HepG2 (cell line): ENCODE data around the gene GUCA2B. TPM values are rescaled to one million over a fixed set of nuclear protein-coding genes. Genes with fewer than 3 reads are reported as not detected.

Experiments used
- ATAC-seq: fragments of 200-7000 bp; cut with Tn5 transposase; 3 replicates; pipeline ENCODE4 v1.9.1; 2020; ENCODE audit warnings: mild to moderate bottlenecking, moderate library complexity
- BruUV-seq: library from RNA; stranded (reverse); fragments of 400-500 nt; replicated peaks from 2 replicates; lab custom pipeline; 2021; lab: Mats Ljungman, UMichigan
- CTCF ChIA-PET: fragments of 300-600 bp; formaldehyde crosslinking; extraction: SDS; loops from one replicate; lab custom pipeline; 2021; ENCODE audit warnings: low total read pairs, inconsistent platforms, low intra/inter-chr PET ratio; lab: Yijun Ruan, JAX
- POLR2A ChIA-PET: fragments of 350-600 bp; sonication (Branson Sonifier 250); formaldehyde crosslinking; loops from one replicate; lab custom pipeline; 2020; ENCODE audit warnings: antibody characterized with exemption, inconsistent platforms; lab: Yijun Ruan, JAX
- DNase-seq: peaks from one replicate; pipeline ENCODE4 v3.0.0-alpha.2; 2015; ENCODE audit warnings: low spot score
- FAIRE-seq: peaks from 3 replicates; lab custom pipeline; 2011; peaks lifted over from hg19 to GRCh38; lab: Jason Lieb, UNC
- H2AFZ ChIP-seq: one replicate; pipeline ENCODE4 v1.6.1; 2011; ENCODE audit warnings: low read length, inconsistent platforms
- H3K27ac ChIP-seq: fragments of 300-600 bp; 3 replicates; pipeline ENCODE4 v1.8.0; 2011; ENCODE audit warnings: mixed run types, mild to moderate bottlenecking, mixed read lengths, low read length, inconsistent platforms; ENCODE audit not compliant: insufficient read depth; ENCODE audit errors: extremely low read length
- H3K27me3 ChIP-seq, 2 experiments: fragments of 200-600 bp in 1 of 2; 2 replicates in 1 of 2; 3 replicates in 1 of 2; pipeline versions ENCODE4 v1.6.0 to v1.8.0; 2011; ENCODE audit warnings: low read length in 2 of 2, mild to moderate bottlenecking in 2 of 2, moderate library complexity in 2 of 2, inconsistent platforms in 1 of 2; ENCODE audit not compliant: insufficient read depth in 2 of 2, control insufficient read depth in 1 of 2
- H3K36me3 ChIP-seq, 2 experiments: fragments of 200-600 bp in 1 of 2; replicated peaks in 1 of 2; 2 replicates in 1 of 2; 3 replicates in 1 of 2; pipeline versions ENCODE4 v1.5.1 to v1.8.0; 2011; ENCODE audit warnings: low read length in 2 of 2, inconsistent platforms in 1 of 2; ENCODE audit not compliant: insufficient read depth in 2 of 2, control insufficient read depth in 1 of 2
- H3K4me1 ChIP-seq: 2 replicates; pipeline ENCODE4 v1.5.1; 2012; ENCODE audit warnings: low read length, inconsistent platforms; ENCODE audit not compliant: insufficient read depth
- H3K4me2 ChIP-seq: 2 replicates; pipeline ENCODE4 v1.6.0; 2011; ENCODE audit warnings: low read depth, low read length, inconsistent platforms
- H3K4me3 ChIP-seq, 3 experiments: fragments of 200-600 bp in 1 of 3; sonication (generic), shearing (Covaris generic) in 1 of 3; replicated peaks in 1 of 3; 2 replicates each; pipeline ENCODE4 v1.5.1; 2011 to 2016; ENCODE audit warnings: low read length in 3 of 3, inconsistent platforms in 2 of 3, low read depth in 2 of 3, mild to moderate bottlenecking in 2 of 3, control low read depth in 1 of 3, mixed read lengths in 1 of 3; ENCODE audit not compliant: insufficient read depth in 1 of 3
- H3K79me2 ChIP-seq: one replicate; pipeline ENCODE4 v1.6.1; 2011; ENCODE audit warnings: low read length, inconsistent platforms; ENCODE audit not compliant: insufficient read depth
- H3K9ac ChIP-seq: 2 replicates; pipeline ENCODE4 v1.6.0; 2011; ENCODE audit warnings: mild to moderate bottlenecking, low read depth, low read length, inconsistent platforms; ENCODE audit not compliant: insufficient read depth
- H3K9me3 ChIP-seq: 2 replicates; pipeline ENCODE4 v1.5.1; 2012; ENCODE audit warnings: mild to moderate bottlenecking, low read length
- H4K20me1 ChIP-seq: 2 replicates; pipeline ENCODE4 v1.6.0; 2011; ENCODE audit warnings: inconsistent platforms, mild to moderate bottlenecking, low read length, moderate library complexity; ENCODE audit not compliant: insufficient read depth
- CCDC6 ChIP-seq: sonication (generic); formaldehyde crosslinking; IDR thresholded peaks from 2 replicates; pipeline ENCODE4 v1.8.1; 2022; ENCODE audit warnings: mild to moderate bottlenecking, missing genetic modification reagents, moderate library complexity
- FOXO1 ChIP-seq: sonication (generic); formaldehyde crosslinking; IDR thresholded peaks from 2 replicates; pipeline ENCODE4 v1.4.0; 2020; ENCODE audit warnings: missing genetic modification reagents
- KLF9 ChIP-seq: IDR thresholded peaks from 2 replicates; pipeline ENCODE4 v1.6.1; 2016; ENCODE audit warnings: low read depth
- NBN ChIP-seq: fragments of 450-650 bp; conservative IDR thresholded peaks from 2 replicates; pipeline ENCODE4 v1.6.1; 2017
- NRL ChIP-seq: sonication (generic); formaldehyde crosslinking; IDR thresholded peaks from 2 replicates; pipeline ENCODE4 v1.5.0; 2020; ENCODE audit warnings: missing genetic modification reagents, mild to moderate bottlenecking, moderate library complexity, borderline replicate concordance
- PLRG1 ChIP-seq: fragments of 450-650 bp; conservative IDR thresholded peaks from 2 replicates; pipeline ENCODE4 v1.6.1; 2016
- PRMT3 ChIP-seq: sonication (generic); formaldehyde crosslinking; IDR thresholded peaks from 2 replicates; pipeline ENCODE4 v1.8.1; 2022; ENCODE audit warnings: low read depth, mild to moderate bottlenecking, moderate library complexity, missing genetic modification reagents, borderline replicate concordance
- SIX4 ChIP-seq: sonication (generic); formaldehyde crosslinking; IDR thresholded peaks from 2 replicates; pipeline ENCODE4 v1.4.0; 2020; ENCODE audit warnings: missing genetic modification reagents
- ZNF10 ChIP-seq: sonication (generic); formaldehyde crosslinking; IDR thresholded peaks from 2 replicates; pipeline ENCODE4 v1.4.0; 2020; ENCODE audit warnings: mild to moderate bottlenecking, low read depth, missing genetic modification reagents, borderline replicate concordance
- ZNF605 ChIP-seq: sonication (generic); formaldehyde crosslinking; IDR thresholded peaks from 2 replicates; pipeline ENCODE4 v1.8.0; 2022; ENCODE audit warnings: mild to moderate bottlenecking, missing genetic modification reagents
- ZZZ3 ChIP-seq: sonication (generic); formaldehyde crosslinking; IDR thresholded peaks from 2 replicates; pipeline ENCODE4 v1.4.0; 2020; ENCODE audit warnings: missing genetic modification reagents, mild to moderate bottlenecking, borderline replicate concordance
- WGBS: methylation state at CpG from one replicate; pipeline ENCODE4 v1.1.6; 2017; ENCODE audit warnings: low lambda C conversion rate; 5-methylcytosine and 5-hydroxymethylcytosine counted together
- in situ Hi-C: cut with HindIII; loops from 2 replicates; pipeline ENCODE4 v1.10.0; 2017; ENCODE audit warnings: low pct_unique_long_range_greater_than_20kb; ENCODE audit not compliant: extremely low pct_ligation_motif_present
- intact Hi-C: fragments of 100-400 bp; cut with micrococcal nuclease; formaldehyde crosslinking; loops from one replicate; pipeline ENCODE4 v1.10.0; 2022; ENCODE audit not compliant: unreplicated experiment
- polyA plus RNA-seq, 8 experiments: library from polyadenylated mRNA; depleted of rRNA in 3 of 8; stranded (reverse) in 7 of 8; unstranded in 1 of 8; fragments of >200 nt; fragmentation: Illumina TruSeq in 4 of 8; extraction: Trizol in 4 of 8; gene quantifications; 2 replicates each; pipeline versions ENCODE4 v1.2.1 to v1.2.3, GENCODE V29; 2011 to 2016; ENCODE audit warnings: low read depth in 4 of 8, missing spikeins in 1 of 8, mixed read lengths in 1 of 8; ENCODE audit not compliant: insufficient read depth in 1 of 8
- total RNA-seq, 5 experiments: library from RNA; depleted of rRNA; stranded (reverse); fragments of >200 nt; fragmentation: Illumina TruSeq; extraction: Trizol; gene quantifications; 2 replicates each; pipeline ENCODE4 v1.2.3, GENCODE V29; 2016; ENCODE audit warnings: low read depth in 1 of 5
- TF ChIP-seq, protein P1 (sequence below): sonication (generic); formaldehyde crosslinking; conservative IDR thresholded peaks from 2 replicates; pipeline ENCODE4 v1.8.0; 2022; ENCODE audit warnings: low read depth, missing genetic modification reagents
- TF ChIP-seq, protein P2 (sequence below): sonication (generic); formaldehyde crosslinking; IDR thresholded peaks from 2 replicates; pipeline ENCODE4 v1.4.0; 2020; ENCODE audit warnings: missing genetic modification reagents, borderline replicate concordance

GUCA2B gene
- total and polyA plus RNA-seq, 2 of the 13 experiments (the other 11 are each of a cell fraction or from before 2014, with no cell fraction given) = not detected

DNA sequence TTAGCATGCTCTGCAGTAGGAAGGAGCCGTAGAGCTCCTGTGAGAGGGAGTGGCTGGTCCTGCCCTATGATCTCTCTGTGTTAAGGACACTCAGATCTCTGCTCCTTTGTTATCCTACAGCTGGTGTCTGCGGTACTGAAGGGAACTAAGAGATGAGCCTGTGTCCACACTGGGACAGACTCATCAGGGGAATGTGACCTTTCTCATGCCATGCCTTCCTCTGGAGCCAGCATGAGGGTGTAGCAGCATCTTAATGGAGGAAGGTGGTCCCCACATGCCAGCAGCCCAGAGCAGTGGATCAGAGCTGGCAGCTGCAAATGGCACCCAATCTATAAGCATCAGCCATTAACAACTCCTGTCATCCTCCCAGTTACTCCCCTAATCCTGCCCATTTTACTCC lies 24.7 kb upstream of the GUCA2B start:
- in situ Hi-C loops (no loop called here), intact Hi-C loops (no loop called here)
- Histone ChIP-seq H3K9ac (no peak overlapping the region), H3K27ac (no peak overlapping the region), H4K20me1 (no peaks in the 10 kb centered on the region), H3K36me3 (no peaks in the 10 kb centered on the region), H3K79me2 (no peaks in the 10 kb centered on the region), H2AFZ (no peak overlapping the region), H3K4me1 (no peaks in the 10 kb centered on the region), H3K4me2 (no peak overlapping the region), H3K27me3 (peaks cover 2 to 18% of the 10 kb centered on the region in 2 experiments; a peak in 4 of 5 replicates), H3K9me3 (no peaks in the 10 kb centered on the region), H3K4me3 (no peak overlapping the region)
- ATAC-seq (no peak), FAIRE-seq (no peak), DNase-seq (no peak)
- WGBS = 11% methylated on average over 1 of the region's 2 CpGs
- ChIA-PET POLR2A (no interaction called here), CTCF (no interaction called here)
- BruUV-seq = no TSS peak
- TF ChIP-seq CCDC6 (no peak), SIX4 (CRISPR knock-in tag) (no peak), KLF9 (CRISPR knock-in tag) (no peak), FOXO1 (CRISPR knock-in tag) (no peak), NBN (no peak), NRL (CRISPR knock-in tag) (no peak), ZNF10 (CRISPR knock-in tag) (no peak), PLRG1 (no peak), ZZZ3 (CRISPR knock-in tag) (no peak), PRMT3 (CRISPR knock-in tag) (no peak), ZNF605 (CRISPR knock-in tag) (no peak)
- TF ChIP-seq, protein P1, sequence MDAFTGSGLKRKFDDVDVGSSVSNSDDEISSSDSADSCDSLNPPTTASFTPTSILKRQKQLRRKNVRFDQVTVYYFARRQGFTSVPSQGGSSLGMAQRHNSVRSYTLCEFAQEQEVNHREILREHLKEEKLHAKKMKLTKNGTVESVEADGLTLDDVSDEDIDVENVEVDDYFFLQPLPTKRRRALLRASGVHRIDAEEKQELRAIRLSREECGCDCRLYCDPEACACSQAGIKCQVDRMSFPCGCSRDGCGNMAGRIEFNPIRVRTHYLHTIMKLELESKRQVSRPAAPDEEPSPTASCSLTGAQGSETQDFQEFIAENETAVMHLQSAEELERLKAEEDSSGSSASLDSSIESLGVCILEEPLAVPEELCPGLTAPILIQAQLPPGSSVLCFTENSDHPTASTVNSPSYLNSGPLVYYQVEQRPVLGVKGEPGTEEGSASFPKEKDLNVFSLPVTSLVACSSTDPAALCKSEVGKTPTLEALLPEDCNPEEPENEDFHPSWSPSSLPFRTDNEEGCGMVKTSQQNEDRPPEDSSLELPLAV (CRISPR knock-in tag) = no peak
- TF ChIP-seq, protein P2, sequence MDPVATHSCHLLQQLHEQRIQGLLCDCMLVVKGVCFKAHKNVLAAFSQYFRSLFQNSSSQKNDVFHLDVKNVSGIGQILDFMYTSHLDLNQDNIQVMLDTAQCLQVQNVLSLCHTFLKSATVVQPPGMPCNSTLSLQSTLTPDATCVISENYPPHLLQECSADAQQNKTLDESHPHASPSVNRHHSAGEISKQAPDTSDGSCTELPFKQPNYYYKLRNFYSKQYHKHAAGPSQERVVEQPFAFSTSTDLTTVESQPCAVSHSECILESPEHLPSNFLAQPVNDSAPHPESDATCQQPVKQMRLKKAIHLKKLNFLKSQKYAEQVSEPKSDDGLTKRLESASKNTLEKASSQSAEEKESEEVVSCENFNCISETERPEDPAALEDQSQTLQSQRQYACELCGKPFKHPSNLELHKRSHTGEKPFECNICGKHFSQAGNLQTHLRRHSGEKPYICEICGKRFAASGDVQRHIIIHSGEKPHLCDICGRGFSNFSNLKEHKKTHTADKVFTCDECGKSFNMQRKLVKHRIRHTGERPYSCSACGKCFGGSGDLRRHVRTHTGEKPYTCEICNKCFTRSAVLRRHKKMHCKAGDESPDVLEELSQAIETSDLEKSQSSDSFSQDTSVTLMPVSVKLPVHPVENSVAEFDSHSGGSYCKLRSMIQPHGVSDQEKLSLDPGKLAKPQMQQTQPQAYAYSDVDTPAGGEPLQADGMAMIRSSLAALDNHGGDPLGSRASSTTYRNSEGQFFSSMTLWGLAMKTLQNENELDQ (CRISPR knock-in tag) = no peak
